Measurements from ENCODE around the gene ZNF639.

ZNF639 gene

DNA sequence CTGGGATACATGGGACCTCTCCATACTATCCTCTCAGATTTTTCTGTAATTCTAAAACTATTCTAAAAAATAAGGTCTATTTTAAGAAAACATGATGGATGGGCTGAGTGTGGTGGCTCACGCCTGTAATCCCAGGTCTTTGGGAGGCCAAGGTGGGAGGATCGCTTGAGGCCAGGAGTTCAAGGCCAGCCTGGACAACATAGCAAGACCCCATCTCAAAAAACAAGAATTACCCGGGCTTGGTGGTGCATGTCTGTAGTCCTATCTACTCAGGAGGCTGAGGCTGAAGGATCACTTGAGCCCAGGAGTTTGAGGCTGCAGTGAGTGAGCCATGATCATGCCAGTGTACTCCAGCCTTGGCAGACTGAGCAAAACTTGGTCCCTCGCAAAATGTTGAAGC lies 9.4 kb downstream of the ZNF639 start:
- H3K4me1 Mint-ChIP-seq (ENCODE audit: low read depth in 2 of 2) = peaks cover 0 to 3% of the 10 kb centered on the region in 2 donors
- DNase-seq = no peak
- no peak overlapping the region for H3K4me3 Mint-ChIP-seq
- H3K9me3 Mint-ChIP-seq = no peaks in the 10 kb centered on the region
- H3K27ac Mint-ChIP-seq = peak overlapping the region in 1 of 2 donors; percentile 38
- no peak for ATAC-seq (replicated peaks)
- H3K36me3 Mint-ChIP-seq (ENCODE audit: insufficient read depth) = peaks cover 85% of the 10 kb centered on the region
- H3K27me3 Mint-ChIP-seq = no peaks in the 10 kb centered on the region

DNA sequence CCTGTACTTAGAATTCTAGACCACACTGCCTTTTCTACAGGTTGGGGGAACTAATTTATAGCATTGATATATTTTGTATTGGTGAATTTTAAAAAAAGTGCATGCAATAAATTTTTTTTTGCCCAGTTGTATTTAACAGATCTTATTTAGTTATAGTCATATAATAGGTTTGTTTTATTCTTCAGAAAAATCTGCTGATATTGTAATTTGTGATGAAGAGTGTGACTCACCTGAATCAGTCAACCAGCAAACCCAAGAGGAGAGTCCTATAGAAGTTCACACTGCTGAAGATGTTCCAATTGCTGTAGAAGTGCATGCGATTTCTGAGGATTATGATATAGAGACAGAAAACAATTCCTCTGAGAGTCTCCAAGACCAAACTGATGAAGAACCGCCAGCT lies 10.3 kb downstream of the ZNF639 start:
- Mint-ChIP-seq H3K4me3 (no peak overlapping the region), H3K9me3 (no peaks in the 10 kb centered on the region), H3K27ac (no peak overlapping the region), H3K4me1 (ENCODE audit: low read depth in 2 of 2) (peaks cover 0 to 3% of the 10 kb centered on the region in 2 donors), H3K27me3 (no peaks in the 10 kb centered on the region), H3K36me3 (ENCODE audit: insufficient read depth) (peaks cover 84% of the 10 kb centered on the region)
- DNase-seq (no peak), ATAC-seq (replicated peaks) (no peak)

DNA sequence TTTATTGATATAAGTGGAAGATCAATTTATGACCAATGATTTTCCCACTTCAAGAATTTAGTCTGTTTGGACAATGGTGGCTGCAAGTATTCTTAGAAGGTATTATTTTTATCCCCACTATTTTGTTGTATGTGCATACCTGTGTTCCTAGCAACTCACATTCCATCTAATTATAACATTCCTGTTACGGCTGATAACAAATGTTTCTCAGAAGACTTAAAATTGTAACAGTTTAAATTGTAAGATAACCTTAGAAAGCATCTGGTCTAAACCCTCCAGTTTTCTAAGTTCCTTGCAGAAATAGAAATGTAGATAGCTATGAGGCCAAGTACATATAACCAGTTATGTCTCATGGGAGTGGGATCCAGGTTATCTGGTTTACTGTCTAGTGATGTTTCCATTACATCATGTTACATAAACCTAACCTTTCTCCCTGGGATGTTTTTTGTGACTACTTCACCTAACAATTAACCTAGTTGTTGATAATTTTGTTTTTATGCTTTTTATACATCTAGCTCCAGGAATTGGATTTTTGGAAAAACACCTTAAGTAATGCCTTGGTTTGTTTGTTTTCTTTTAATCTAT lies 13.6 kb downstream of the ZNF639 start:
- ATAC-seq (replicated peaks) (no peak), DNase-seq (no peak)
- Mint-ChIP-seq H3K4me1 (ENCODE audit: low read depth in 2 of 2) (no peaks in the 10 kb centered on the region), H3K4me3 (no peak overlapping the region), H3K9me3 (no peaks in the 10 kb centered on the region), H3K27me3 (no peaks in the 10 kb centered on the region), H3K36me3 (ENCODE audit: insufficient read depth) (peaks cover 58% of the 10 kb centered on the region), H3K27ac (peak overlapping the region; percentile 12 to 49)

DNA sequence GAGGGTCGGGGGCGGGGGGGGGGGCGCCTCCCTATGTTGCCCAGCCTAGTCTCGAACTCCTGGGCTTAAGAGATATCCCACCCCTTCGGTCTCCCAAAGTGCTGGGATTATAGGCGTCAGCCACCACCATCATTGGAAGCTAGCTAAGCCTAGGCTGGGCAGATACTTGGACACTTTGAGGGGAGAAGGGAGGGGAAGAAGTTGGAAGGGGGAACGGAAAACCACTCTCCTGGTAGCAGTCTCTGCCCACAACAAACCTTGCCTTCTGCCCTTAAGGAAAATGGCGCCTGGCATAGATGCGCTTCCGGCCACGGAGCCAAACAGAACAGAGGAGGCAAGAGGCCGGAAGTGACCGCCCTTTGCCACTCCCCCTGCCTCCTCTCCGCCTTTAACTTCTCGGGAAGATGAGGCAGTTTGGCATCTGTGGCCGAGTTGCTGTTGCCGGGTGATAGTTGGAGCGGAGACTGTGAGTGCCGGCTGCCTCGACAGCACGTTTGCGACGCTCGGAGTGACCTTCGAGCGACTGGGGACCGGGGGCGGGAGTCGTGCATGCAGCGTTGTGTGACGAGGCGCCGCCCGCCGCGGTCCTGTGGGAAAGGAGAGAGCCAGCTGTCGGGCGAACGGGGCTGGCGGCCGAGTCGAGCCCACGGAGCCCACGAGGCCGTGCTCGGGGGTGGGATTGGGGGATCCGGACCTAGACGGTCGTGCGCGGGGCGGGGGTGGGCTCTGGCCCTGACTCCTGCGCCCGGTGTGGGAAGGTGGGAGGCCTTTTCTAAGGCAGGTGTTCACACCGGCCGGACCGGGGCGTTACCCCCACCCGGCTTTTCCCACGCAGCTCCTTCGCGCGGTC lies 24.7 kb downstream of the ZNF639 start, which contains the start of gene MFN1:
Gene MFN1, plus strand, starts transcription at position 365 of the 850 bp plus-strand sequence. CDS start 1,143 bp downstream, outside the sequence.
- Mint-ChIP-seq H3K27me3 (no peaks in the 10 kb centered on the region), H3K36me3 (ENCODE audit: insufficient read depth) (peaks cover 14% of the 10 kb centered on the region)
- ATAC-seq (replicated peaks) = peak; percentile 98

DNA sequence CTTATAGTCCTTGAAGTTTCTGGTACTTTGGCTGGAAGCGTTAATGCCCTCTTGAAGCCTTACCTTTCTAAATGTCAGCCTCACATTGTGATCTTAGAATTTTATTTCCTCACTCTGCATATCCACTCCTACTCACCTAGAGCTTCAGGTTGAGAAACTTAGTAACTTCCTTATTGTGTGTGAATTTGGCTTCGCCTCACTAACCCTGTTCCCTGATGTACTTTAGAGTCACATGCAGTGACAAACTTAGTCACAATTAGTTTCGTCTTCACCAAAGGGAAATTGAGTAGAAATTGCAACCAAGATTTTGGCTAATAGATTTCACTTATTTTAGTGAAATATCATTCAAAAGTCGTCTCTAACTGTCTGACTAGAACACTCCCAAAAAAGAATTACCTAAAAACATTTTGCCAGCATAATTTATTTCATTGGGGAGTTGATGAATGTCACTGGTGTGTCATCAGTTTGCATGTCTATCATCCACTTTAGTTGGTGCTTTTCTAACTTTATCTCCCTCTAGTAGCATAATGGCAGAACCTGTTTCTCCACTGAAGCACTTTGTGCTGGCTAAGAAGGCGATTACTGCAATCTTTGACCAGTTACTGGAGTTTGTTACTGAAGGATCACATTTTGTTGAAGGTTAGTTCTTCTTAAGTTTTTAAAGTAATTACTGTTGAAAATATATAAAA lies 25.6 kb downstream of the ZNF639 start:
- ATAC-seq (replicated peaks) (no peak), DNase-seq (no peak)
- H3K4me1 Mint-ChIP-seq (ENCODE audit: low read depth in 2 of 2) = peaks cover 8 to 23% of the 10 kb centered on the region in 2 donors
- H3K9me3 Mint-ChIP-seq = no peaks in the 10 kb centered on the region
- peak overlapping the region; percentile 95 to 97 for H3K27ac Mint-ChIP-seq
- no peaks in the 10 kb centered on the region for H3K27me3 Mint-ChIP-seq
- H3K36me3 Mint-ChIP-seq (ENCODE audit: insufficient read depth) = peaks cover 23% of the 10 kb centered on the region
- peak overlapping the region; percentile 98 to 99 for H3K4me3 Mint-ChIP-seq

More for the DNA sequence above, 24.7 kb downstream of the ZNF639 start, which contains the start of gene MFN1:
- H3K4me1 Mint-ChIP-seq (ENCODE audit: low read depth in 2 of 2) = peaks cover 8 to 23% of the 10 kb centered on the region in 2 donors
- peak within 1 kb of the TSS; percentile 95 to 97 for H3K27ac Mint-ChIP-seq
- peak; percentile 84 to 85 (median 85) for DNase-seq
- H3K9me3 Mint-ChIP-seq = no peaks in the 10 kb centered on the region
- H3K4me3 Mint-ChIP-seq = peak within 1 kb of the TSS; percentile 98 to 99

DNA sequence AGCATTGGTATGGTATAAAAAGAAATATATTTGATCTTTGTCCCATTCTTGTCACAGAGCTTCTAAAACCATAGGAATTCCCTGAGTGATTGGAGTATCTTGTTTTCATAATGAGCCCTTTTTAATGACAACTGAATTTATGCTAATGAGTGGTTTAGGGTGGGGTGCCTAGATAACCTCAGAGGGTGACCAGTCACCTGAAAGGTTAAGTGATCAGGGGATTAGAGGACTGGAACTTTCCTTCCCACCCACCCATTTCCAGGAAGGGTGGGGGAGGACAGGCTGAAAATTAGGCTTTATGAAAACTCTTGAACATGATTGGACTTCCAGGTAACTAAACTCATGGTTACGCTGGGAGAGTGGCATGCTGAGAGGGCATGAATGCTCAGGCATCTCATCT lies 33.2 kb downstream of the ZNF639 start:
- no peaks in the 10 kb centered on the region for H3K27me3 Mint-ChIP-seq
- peaks cover 74% of the 10 kb centered on the region for H3K36me3 Mint-ChIP-seq (ENCODE audit: insufficient read depth)
- H3K4me3 Mint-ChIP-seq = no peak overlapping the region
- peak overlapping the region; percentile 5 to 18 for H3K27ac Mint-ChIP-seq
- no peak for DNase-seq
- ATAC-seq (replicated peaks) = no peak
- peaks cover 6 to 23% of the 10 kb centered on the region in 2 donors for H3K4me1 Mint-ChIP-seq (ENCODE audit: low read depth in 2 of 2)
- no peaks in the 10 kb centered on the region for H3K9me3 Mint-ChIP-seq

DNA sequence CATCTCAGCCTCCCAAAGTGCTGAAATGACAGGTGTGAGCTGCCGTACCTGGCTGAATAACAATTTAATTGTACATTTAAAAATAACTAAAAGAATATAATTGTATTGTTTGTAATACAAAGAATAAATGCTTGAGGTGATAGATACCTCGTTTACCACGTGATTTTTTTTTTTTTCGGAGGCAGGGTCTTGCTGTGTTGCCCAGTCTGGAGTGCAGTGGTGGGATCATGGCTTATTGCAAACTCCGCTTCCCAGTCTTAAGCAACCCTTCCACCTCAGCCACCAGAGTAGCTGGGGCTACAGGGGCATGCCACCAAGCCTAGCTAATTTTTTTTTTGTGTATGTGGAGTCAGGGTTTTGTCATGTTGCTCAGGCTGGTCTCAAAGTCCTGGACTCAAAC lies 40.5 kb downstream of the ZNF639 start:
- Mint-ChIP-seq H3K4me3 (no peak overlapping the region), H3K9me3 (no peaks in the 10 kb centered on the region), H3K4me1 (ENCODE audit: low read depth in 2 of 2) (no peaks in the 10 kb centered on the region), H3K27me3 (no peaks in the 10 kb centered on the region), H3K27ac (no peak overlapping the region), H3K36me3 (ENCODE audit: insufficient read depth) (peaks cover 83% of the 10 kb centered on the region)
- ATAC-seq (replicated peaks) (no peak), DNase-seq (no peak)

DNA sequence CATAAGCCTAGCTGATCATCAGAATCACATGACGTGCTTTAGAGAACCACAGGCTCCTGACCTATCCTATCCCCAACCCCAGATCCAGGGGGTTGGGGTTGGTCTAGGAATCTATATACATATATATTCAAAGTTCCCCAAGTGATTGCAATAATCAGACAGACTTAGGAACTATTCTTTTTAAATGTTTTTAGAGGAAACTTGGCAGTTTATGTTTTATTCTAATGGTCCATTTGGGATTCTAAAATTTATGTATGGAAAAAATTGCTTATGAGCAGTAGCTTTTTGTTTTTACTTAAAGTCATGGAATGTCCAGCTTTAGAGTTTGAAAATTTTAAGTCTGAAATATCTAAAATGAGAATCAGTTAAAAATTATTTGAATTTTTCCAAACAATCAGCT lies 46.8 kb downstream of the ZNF639 start:
- no peak for ATAC-seq (replicated peaks)
- H3K27ac Mint-ChIP-seq = no peak overlapping the region
- H3K9me3 Mint-ChIP-seq = no peaks in the 10 kb centered on the region
- H3K27me3 Mint-ChIP-seq = no peaks in the 10 kb centered on the region
- no peaks in the 10 kb centered on the region for H3K4me1 Mint-ChIP-seq (ENCODE audit: low read depth in 2 of 2)
- H3K4me3 Mint-ChIP-seq = no peak overlapping the region
- DNase-seq = no peak
- H3K36me3 Mint-ChIP-seq (ENCODE audit: insufficient read depth) = peaks cover 48% of the 10 kb centered on the region

DNA sequence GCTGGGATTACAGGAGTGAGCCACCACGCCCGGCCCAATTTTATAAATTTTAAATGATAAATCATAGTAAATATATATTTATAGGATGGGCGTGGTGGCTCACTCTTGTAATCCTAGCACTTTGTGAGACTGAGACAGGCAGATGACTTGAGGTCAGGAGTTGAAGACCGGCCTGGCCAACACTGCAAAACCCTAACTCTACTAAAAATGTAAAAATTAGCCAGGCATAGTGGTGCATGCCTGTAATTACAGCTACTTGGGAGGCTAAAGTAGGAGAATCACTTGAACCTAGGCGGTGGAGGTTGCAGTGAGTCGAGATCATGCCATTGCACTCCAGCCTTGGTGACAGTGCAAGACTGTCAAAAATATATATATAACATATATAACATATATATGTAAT lies 51.1 kb downstream of the ZNF639 start:
- H3K4me1 Mint-ChIP-seq (ENCODE audit: low read depth in 2 of 2) = no peaks in the 10 kb centered on the region
- no peak for ATAC-seq (replicated peaks)
- DNase-seq = no peak
- H3K36me3 Mint-ChIP-seq (ENCODE audit: insufficient read depth) = peaks cover 51% of the 10 kb centered on the region
- H3K4me3 Mint-ChIP-seq = no peak overlapping the region
- H3K27me3 Mint-ChIP-seq = no peaks in the 10 kb centered on the region
- H3K9me3 Mint-ChIP-seq = no peaks in the 10 kb centered on the region
- H3K27ac Mint-ChIP-seq = no peak overlapping the region

DNA sequence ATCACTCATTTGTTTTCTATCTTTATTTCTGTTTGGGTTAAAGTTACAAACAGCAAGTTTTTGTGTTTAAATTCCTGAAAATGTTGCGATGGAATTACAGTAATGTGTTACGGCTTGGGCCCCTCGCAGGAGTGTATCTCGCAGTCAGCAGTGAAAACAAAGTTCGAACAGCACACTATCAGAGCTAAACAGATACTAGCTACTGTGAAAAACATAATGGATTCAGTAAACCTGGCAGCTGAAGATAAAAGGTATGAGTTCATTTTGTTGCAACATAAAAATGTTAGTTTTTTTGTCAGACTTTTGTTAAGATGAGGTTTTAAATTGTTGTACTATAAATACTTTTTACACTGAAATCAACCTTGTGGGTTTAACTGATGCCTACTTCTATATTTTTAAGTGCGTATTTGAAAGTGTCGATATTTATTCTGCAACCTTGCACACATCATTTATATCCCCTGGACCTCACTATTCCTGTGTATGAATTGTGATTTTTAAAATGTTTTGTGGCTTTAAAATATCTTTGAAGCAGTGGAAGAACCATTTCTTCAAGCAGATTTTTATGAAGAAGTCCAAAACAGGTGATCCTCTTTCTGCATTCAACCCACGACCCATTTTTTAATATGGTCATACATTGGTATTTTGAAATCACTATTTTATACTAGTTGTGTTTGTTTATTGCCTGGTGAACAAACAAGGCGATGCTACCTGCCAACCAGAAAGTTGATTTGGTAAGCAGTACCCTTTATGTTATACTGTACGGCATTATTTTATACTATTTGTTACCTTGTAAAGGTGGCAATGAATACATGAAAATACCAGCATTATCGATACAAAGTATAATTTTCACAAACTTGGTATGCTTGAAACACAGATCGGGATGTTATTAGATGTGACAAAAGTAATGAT lies 52.5 kb downstream of the ZNF639 start:
- H3K27me3 Mint-ChIP-seq = no peaks in the 10 kb centered on the region
- H3K4me1 Mint-ChIP-seq (ENCODE audit: low read depth in 2 of 2) = no peaks in the 10 kb centered on the region
- no peaks in the 10 kb centered on the region for H3K9me3 Mint-ChIP-seq
- ATAC-seq (replicated peaks) (no peak), DNase-seq (no peak)
- no peak overlapping the region for H3K27ac Mint-ChIP-seq
- peaks cover 59% of the 10 kb centered on the region for H3K36me3 Mint-ChIP-seq (ENCODE audit: insufficient read depth)
- H3K4me3 Mint-ChIP-seq = no peak overlapping the region

DNA sequence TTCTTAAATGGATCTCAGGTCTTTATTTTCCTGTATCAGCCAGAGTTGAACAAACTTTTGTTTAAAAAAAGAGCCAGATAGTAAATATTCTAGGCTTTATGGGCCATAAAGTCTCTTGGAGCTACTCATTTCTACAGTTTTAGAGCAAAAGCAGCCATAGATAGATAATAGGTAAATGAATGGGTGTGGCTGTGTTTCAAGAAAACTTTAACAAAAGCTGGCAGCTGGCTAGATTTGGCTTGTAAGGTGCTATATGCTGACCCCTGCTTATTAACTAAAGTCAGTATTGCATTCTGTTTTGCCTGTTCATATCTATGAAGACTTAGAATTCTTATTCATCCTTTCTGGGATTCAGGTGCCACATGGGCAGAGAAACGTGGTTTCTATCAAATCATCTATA lies 53.6 kb downstream of the ZNF639 start:
- Mint-ChIP-seq H3K4me3 (no peak overlapping the region), H3K4me1 (ENCODE audit: low read depth in 2 of 2) (no peaks in the 10 kb centered on the region), H3K27me3 (no peaks in the 10 kb centered on the region), H3K36me3 (ENCODE audit: insufficient read depth) (peaks cover 50% of the 10 kb centered on the region), H3K9me3 (no peaks in the 10 kb centered on the region), H3K27ac (no peak overlapping the region)
- DNase-seq = no peak
- ATAC-seq (replicated peaks) = no peak

All from effector memory CD8-positive, alpha-beta T cell (primary cell).